Liver (tissue), 3 donors: Measurements from ENCODE around the gene TANC1.

Experiments
- FOXA1 ChIP-seq: IDR thresholded peaks from 2 replicates; pipeline ENCODE4 v1.6.1; 2016; ENCODE audit warnings: antibody characterized with exemption
- FOXA2 ChIP-seq: IDR thresholded peaks from 2 replicates; pipeline ENCODE4 v1.6.1; 2016; ENCODE audit warnings: antibody characterized with exemption
- HNF4A ChIP-seq, 2 donors: conservative IDR thresholded peaks; 2 replicates each; pipeline ENCODE4 v1.6.1; 2016; ENCODE audit warnings: antibody characterized with exemption in 2 of 2, mild to moderate bottlenecking in 2 of 2
- NR2F2 ChIP-seq: IDR thresholded peaks from 2 replicates; pipeline ENCODE4 v1.6.1; 2016; ENCODE audit warnings: antibody characterized with exemption
- RAD21 ChIP-seq, 2 donors: IDR thresholded peaks; 2 replicates each; pipeline ENCODE4 v1.6.1; 2016; ENCODE audit warnings: antibody characterized with exemption in 2 of 2, mild to moderate bottlenecking in 2 of 2
- SP1 ChIP-seq: IDR thresholded peaks from 2 replicates; pipeline ENCODE4 v1.6.1; 2018; ENCODE audit warnings: antibody characterized with exemption, mild to moderate bottlenecking
- TF ChIP-seq, protein P1 (sequence below): IDR thresholded peaks from 2 replicates; pipeline ENCODE4 v1.6.1; 2016; ENCODE audit warnings: antibody characterized with exemption
- TF ChIP-seq, protein P2 (sequence below): fragments of 150-350 bp; IDR thresholded peaks from 2 replicates; pipeline ENCODE4 v1.5.1; 2017; ENCODE audit warnings: improper control_type of control experiment, low read depth, low read length; ENCODE audit not compliant: missing input control
- TF ChIP-seq, protein P3 (sequence below): IDR thresholded peaks from 2 replicates; pipeline ENCODE4 v1.6.1; 2016; ENCODE audit warnings: antibody characterized with exemption
- TF ChIP-seq, protein P4 (sequence below): IDR thresholded peaks from 2 replicates; pipeline ENCODE4 v1.6.1; 2016; ENCODE audit warnings: antibody characterized with exemption, mild to moderate bottlenecking
- donor health status: healthy.
- donor health status: healthy.

DNA sequence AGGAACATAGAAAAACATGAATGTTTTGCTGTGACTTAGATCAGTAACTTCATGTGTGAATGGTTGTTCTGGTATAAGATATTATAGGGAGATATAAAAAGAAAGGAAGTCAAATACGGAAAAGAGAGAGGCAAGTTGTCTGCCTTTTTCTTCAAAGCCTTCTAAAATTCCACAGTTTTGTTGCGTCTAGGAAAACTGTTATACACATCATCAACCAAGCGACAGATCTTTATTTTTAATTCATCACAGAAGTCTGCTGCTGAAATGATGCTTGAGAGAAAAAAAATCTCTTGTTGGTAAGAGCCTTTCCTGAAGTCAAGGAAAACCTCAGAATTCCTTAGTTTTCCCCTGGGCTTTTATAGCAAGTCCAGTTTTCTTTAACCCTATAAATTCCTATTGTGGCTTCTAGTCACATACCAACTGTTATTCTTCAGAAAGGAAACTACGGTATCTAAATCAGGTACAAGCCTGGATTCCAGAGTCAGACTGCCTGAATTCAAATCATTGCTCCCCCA is 36.3 kb upstream of the TANC1 start:
- TF ChIP-seq, protein P1, sequence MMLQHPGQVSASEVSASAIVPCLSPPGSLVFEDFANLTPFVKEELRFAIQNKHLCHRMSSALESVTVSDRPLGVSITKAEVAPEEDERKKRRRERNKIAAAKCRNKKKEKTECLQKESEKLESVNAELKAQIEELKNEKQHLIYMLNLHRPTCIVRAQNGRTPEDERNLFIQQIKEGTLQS = no peak
- TF ChIP-seq NR2F2 (no peak), FOXA1 (no peak), SP1 (no peak), FOXA2 (no peak), RAD21 (IDR thresholded peaks at IDR 0.05) (no peak), HNF4A (conservative IDR thresholded peaks at IDR 0.05) (no peak)
- TF ChIP-seq, protein P2, sequence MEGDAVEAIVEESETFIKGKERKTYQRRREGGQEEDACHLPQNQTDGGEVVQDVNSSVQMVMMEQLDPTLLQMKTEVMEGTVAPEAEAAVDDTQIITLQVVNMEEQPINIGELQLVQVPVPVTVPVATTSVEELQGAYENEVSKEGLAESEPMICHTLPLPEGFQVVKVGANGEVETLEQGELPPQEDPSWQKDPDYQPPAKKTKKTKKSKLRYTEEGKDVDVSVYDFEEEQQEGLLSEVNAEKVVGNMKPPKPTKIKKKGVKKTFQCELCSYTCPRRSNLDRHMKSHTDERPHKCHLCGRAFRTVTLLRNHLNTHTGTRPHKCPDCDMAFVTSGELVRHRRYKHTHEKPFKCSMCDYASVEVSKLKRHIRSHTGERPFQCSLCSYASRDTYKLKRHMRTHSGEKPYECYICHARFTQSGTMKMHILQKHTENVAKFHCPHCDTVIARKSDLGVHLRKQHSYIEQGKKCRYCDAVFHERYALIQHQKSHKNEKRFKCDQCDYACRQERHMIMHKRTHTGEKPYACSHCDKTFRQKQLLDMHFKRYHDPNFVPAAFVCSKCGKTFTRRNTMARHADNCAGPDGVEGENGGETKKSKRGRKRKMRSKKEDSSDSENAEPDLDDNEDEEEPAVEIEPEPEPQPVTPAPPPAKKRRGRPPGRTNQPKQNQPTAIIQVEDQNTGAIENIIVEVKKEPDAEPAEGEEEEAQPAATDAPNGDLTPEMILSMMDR = no peak
- TF ChIP-seq, protein P3, sequence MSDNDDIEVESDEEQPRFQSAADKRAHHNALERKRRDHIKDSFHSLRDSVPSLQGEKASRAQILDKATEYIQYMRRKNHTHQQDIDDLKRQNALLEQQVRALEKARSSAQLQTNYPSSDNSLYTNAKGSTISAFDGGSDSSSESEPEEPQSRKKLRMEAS = no peak
- TF ChIP-seq, protein P4, sequence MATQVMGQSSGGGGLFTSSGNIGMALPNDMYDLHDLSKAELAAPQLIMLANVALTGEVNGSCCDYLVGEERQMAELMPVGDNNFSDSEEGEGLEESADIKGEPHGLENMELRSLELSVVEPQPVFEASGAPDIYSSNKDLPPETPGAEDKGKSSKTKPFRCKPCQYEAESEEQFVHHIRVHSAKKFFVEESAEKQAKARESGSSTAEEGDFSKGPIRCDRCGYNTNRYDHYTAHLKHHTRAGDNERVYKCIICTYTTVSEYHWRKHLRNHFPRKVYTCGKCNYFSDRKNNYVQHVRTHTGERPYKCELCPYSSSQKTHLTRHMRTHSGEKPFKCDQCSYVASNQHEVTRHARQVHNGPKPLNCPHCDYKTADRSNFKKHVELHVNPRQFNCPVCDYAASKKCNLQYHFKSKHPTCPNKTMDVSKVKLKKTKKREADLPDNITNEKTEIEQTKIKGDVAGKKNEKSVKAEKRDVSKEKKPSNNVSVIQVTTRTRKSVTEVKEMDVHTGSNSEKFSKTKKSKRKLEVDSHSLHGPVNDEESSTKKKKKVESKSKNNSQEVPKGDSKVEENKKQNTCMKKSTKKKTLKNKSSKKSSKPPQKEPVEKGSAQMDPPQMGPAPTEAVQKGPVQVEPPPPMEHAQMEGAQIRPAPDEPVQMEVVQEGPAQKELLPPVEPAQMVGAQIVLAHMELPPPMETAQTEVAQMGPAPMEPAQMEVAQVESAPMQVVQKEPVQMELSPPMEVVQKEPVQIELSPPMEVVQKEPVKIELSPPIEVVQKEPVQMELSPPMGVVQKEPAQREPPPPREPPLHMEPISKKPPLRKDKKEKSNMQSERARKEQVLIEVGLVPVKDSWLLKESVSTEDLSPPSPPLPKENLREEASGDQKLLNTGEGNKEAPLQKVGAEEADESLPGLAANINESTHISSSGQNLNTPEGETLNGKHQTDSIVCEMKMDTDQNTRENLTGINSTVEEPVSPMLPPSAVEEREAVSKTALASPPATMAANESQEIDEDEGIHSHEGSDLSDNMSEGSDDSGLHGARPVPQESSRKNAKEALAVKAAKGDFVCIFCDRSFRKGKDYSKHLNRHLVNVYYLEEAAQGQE = no peak
